Body of pancreas (tissue), 4 donors: ENCODE results near the gene MRTFA. TPM values are rescaled to one million over a fixed set of nuclear protein-coding genes. Genes with fewer than 3 reads are reported as not detected.

Source experiments
- ATAC-seq: fragments of 150-250 bp; one replicate; pipeline ENCODE4 v1.9.1; 2016
- DNase-seq, 4 donors: peaks; one replicate each; pipeline ENCODE4 v3.0.0-alpha.2; 2019
- H3K27ac ChIP-seq, 4 donors: fragments of 200-600 bp; sonication (generic); 1 replicate in 3 of 4; 2 replicates in 1 of 4; pipeline versions ENCODE4 v1.5.1 to v1.6.1; 2016 to 2019; ENCODE audit warnings: mild to moderate bottlenecking in 1 of 4, mixed read lengths in 1 of 4, moderate library complexity in 1 of 4
- H3K27me3 ChIP-seq, 2 donors: fragments of 200-600 bp; sonication (generic); one replicate each; pipeline ENCODE4 v1.6.0; 2016; ENCODE audit warnings: mild to moderate bottlenecking in 1 of 2
- H3K36me3 ChIP-seq, 2 donors: fragments of 200-600 bp; sonication (generic); replicated peaks in 1 of 2; 2 replicates each; pipeline ENCODE4 v1.5.1; 2016; ENCODE audit warnings: low read depth in 2 of 2; ENCODE audit not compliant: insufficient read depth in 1 of 2
- H3K4me1 ChIP-seq: fragments of 200-600 bp; sonication (generic); one replicate; pipeline ENCODE4 v1.6.0; 2016
- H3K4me3 ChIP-seq, 2 donors: fragments of 200-600 bp; sonication (generic); 1 replicate in 1 of 2; 2 replicates in 1 of 2; pipeline ENCODE4 v1.5.1; 2016 to 2019
- H3K9me3 ChIP-seq, 3 donors: fragments of 200-600 bp; sonication (generic); 1 replicate in 2 of 3; 2 replicates in 1 of 3; pipeline ENCODE4 v1.5.1; 2016
- CTCF ChIP-seq, 7 experiments: fragments of 450-650 bp in 4 of 7; fragments of 200-600 bp in 3 of 7; sonication (generic) in 3 of 7; IDR thresholded peaks; one replicate each; pipeline ENCODE4 v1.5.1; 2016 to 2019; ENCODE audit warnings: antibody characterized with exemption in 7 of 7
- POLR2A ChIP-seq, 3 donors: fragments of 450-650 bp; IDR thresholded peaks; one replicate each; pipeline ENCODE4 v1.6.1; 2016; ENCODE audit warnings: antibody characterized with exemption in 3 of 3, mild to moderate bottlenecking in 2 of 3
- WGBS, 2 donors: methylation state at CpG; one replicate each; pipeline ENCODE4 v1.1.5; 2017; 5-methylcytosine and 5-hydroxymethylcytosine counted together
- intact Hi-C: fragments of 100-400 bp; cut with DNase I; formaldehyde crosslinking; loops from one replicate; pipeline ENCODE4 v1.15.1; 2023
- total RNA-seq, 2 donors: library from RNA; depleted of rRNA; stranded (reverse); fragments of >200 nt; gene quantifications; one replicate each; pipeline ENCODE4 v1.1.0, GENCODE V29; 2016

MRTFA gene
- total RNA-seq, 2 donors from 2014 or later, result 47.0 to 71.5 TPM

DNA sequence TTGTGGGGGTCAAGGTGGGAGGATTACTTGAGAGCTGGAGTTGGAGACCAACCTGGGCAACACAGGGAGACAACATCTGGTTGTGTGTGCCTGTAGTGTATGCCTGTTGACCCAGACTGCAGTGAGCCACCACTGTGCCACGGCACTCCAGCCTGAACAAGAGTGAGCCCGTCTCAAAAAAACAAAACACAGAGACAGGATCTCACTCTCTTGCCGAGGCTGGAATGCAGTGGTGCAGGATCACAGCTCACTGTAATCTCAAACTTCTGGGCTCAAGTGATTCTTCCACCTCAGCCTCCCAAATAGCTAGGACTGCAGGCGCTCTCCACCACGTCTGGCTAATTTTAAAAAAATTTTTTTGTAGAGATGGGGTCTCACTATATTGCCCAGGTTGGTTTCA is 153.6 kb downstream of the MRTFA start:
- WGBS, 2 donors, result 89 to 91% methylated on average over 4 to 5 of the region's 5 CpGs
- DNase-seq (no peak), ATAC-seq (no peak)
- TF ChIP-seq CTCF (IDR thresholded peaks at IDR 0.05), result no peak
- no peak for TF ChIP-seq POLR2A (IDR thresholded peaks at IDR 0.05)
- Histone ChIP-seq H3K27me3 (no peaks in the 10 kb centered on the region), H3K9me3 (no peaks in the 10 kb centered on the region), H3K27ac (no peak overlapping the region), H3K36me3 (no peaks in the 10 kb centered on the region), H3K4me3 (no peak overlapping the region), H3K4me1 (peaks cover 16% of the 10 kb centered on the region)
- intact Hi-C loops, result no loop called here

DNA sequence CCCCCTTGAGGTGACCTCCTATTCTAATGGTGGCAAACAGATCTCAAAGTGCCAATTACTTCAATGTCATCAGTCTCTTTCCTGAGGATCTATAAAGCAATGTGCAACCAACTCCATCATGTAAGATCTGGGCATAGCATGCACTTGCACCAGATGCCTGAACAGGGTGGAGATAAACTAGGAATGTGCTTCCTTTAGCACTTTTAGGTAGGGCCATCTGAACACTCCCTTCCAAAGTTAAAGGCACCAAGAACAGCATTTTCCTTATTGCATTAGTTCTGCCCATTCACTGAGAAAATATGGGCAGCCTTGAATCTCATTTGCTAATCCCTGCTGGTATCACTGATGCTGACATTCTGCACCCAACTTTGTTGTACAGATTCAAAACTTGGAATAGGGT is 154.1 kb downstream of the MRTFA start:
- H3K27me3 ChIP-seq, result no peaks in the 10 kb centered on the region
- intact Hi-C loops, result no loop called here
- no peaks in the 10 kb centered on the region for H3K36me3 ChIP-seq
- ATAC-seq (no peak), DNase-seq (no peak)
- peaks cover 21% of the 10 kb centered on the region for H3K4me1 ChIP-seq
- no peak for TF ChIP-seq CTCF (IDR thresholded peaks at IDR 0.05)
- TF ChIP-seq POLR2A (IDR thresholded peaks at IDR 0.05), result no peak
- no peak overlapping the region for H3K27ac ChIP-seq
- H3K4me3 ChIP-seq, result no peak overlapping the region
- no peaks in the 10 kb centered on the region for H3K9me3 ChIP-seq

DNA sequence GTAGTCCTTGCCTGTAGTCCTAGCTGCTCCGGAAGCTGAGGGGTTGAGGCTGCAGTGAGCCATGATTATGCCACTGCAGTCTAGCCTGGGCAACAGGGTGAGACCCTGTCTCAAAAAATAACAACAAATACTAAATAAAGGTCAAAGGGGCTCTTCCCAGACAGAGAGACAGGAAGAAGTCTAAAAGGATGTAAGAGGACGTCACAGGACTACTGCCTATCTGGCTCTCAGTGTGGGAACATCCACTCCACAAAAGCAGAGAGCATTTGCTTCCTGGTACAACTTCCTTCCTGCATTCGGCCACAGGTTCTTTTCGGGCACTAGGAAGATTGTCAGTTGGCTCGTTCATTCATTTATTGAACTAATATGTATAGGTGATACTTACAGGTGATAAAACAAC is 155.5 kb downstream of the MRTFA start:
- DNase-seq (no peak), ATAC-seq (no peak)
- Histone ChIP-seq H3K4me3 (no peak overlapping the region), H3K4me1 (peaks cover 21% of the 10 kb centered on the region), H3K36me3 (no peaks in the 10 kb centered on the region), H3K9me3 (no peaks in the 10 kb centered on the region), H3K27me3 (no peaks in the 10 kb centered on the region), H3K27ac (no peak overlapping the region)
- 65 to 75% methylated on average over 5 of the region's 5 CpGs for WGBS, 2 donors
- TF ChIP-seq CTCF (IDR thresholded peaks at IDR 0.05), result no peak
- no peak for TF ChIP-seq POLR2A (IDR thresholded peaks at IDR 0.05)
- intact Hi-C loops, result no loop called here

DNA sequence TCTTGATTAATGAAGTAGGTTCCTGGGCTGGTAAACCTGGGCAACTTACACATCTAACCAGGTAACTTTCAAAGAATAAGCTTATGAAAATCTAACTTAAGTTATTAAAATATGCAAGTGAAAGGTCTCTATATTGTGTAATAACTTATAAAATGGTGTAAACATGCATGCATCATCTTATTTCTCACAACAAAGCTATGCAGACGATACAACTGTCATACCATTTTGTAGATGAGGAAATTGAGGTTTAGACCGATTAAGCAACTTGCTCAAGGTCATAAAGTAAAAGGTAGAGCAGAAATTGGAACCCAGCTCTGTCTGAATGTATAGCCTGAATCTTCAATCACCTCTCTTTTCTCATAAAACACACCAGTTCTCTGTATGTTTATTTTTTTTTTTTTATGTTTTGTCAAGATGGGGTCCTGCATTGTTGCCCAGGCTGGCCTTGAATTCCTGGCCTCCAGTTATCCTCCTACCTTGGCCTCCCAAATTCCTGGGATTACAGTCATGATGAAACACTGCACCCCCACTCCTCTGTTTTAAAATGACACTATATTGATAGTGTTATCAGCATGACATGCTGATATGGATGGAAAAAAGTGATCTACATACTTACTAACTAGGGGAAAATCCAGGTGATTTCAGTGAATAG is 156.5 kb downstream of the MRTFA start:
- no peak for TF ChIP-seq CTCF (IDR thresholded peaks at IDR 0.05)
- TF ChIP-seq POLR2A (IDR thresholded peaks at IDR 0.05), result no peak
- intact Hi-C loops, result no loop called here
- H3K4me3 ChIP-seq, result no peak overlapping the region
- no peak overlapping the region for H3K27ac ChIP-seq
- H3K36me3 ChIP-seq, result no peaks in the 10 kb centered on the region
- ATAC-seq (no peak), DNase-seq (no peak)
- H3K4me1 ChIP-seq, result peaks cover 21% of the 10 kb centered on the region
- no peaks in the 10 kb centered on the region for H3K27me3 ChIP-seq
- 62 to 79% methylated on average over 2 of the region's 2 CpGs for WGBS, 2 donors
- H3K9me3 ChIP-seq, result no peaks in the 10 kb centered on the region

GRCh38 chr22:40479126-40479800 is 157.3 kb downstream of the MRTFA start:
- Histone ChIP-seq H3K27me3 (no peaks in the 10 kb centered on the region), H3K4me1 (peaks cover 21% of the 10 kb centered on the region), H3K9me3 (no peaks in the 10 kb centered on the region), H3K36me3 (no peaks in the 10 kb centered on the region), H3K27ac (no peak overlapping the region), H3K4me3 (no peak overlapping the region)
- DNase-seq (no peak), ATAC-seq (no peak)
- TF ChIP-seq CTCF (IDR thresholded peaks at IDR 0.05) (no peak), POLR2A (IDR thresholded peaks at IDR 0.05) (no peak)
- intact Hi-C loops, result no loop called here
- WGBS, 2 donors, result 88 to 91% methylated on average over 6 of the region's 6 CpGs
